Skeletal muscle tissue (tissue), 5 donors: Measurements from ENCODE around the gene HOXA4. TPM values are rescaled to one million over a fixed set of nuclear protein-coding genes. Genes with fewer than 3 reads are reported as not detected.

ENCODE experiments used
- H3K27ac ChIP-seq: one replicate; pipeline ENCODE4 v1.7.0; 2013; ENCODE audit warnings: mild to moderate bottlenecking, low read depth, low read length, inconsistent platforms
- H3K27me3 ChIP-seq, 3 donors: one replicate each; pipeline ENCODE4 v1.7.0; 2013; ENCODE audit warnings: low read length in 3 of 3; ENCODE audit not compliant: control insufficient read depth in 3 of 3, insufficient read depth in 3 of 3
- H3K36me3 ChIP-seq, 3 donors: one replicate each; pipeline ENCODE4 v1.7.0; 2013; ENCODE audit warnings: low read length in 3 of 3; ENCODE audit not compliant: control insufficient read depth in 3 of 3, insufficient read depth in 3 of 3
- H3K4me1 ChIP-seq, 3 donors: one replicate each; pipeline ENCODE4 v1.7.0; 2013; ENCODE audit warnings: low read length in 3 of 3, mild to moderate bottlenecking in 3 of 3; ENCODE audit not compliant: control insufficient read depth in 3 of 3, insufficient read depth in 3 of 3
- H3K4me3 ChIP-seq, 3 donors: one replicate each; pipeline ENCODE4 v1.7.0; 2013; ENCODE audit warnings: low read length in 3 of 3
- H3K9ac ChIP-seq, 3 donors: one replicate each; pipeline ENCODE4 v1.7.0; 2013; ENCODE audit warnings: low read length in 3 of 3, mild to moderate bottlenecking in 3 of 3, moderate library complexity in 2 of 3, low read depth in 1 of 3
- H3K9me3 ChIP-seq, 3 donors: one replicate each; pipeline ENCODE4 v1.7.0; 2013; ENCODE audit warnings: low read length in 3 of 3; ENCODE audit not compliant: control insufficient read depth in 3 of 3
- small RNA-seq: library from RNA; depleted of rRNA; stranded (forward); fragments of <200 nt; gene quantifications from one replicate; pipeline ENCODE3, GENCODE V24; 2014
- total RNA-seq: library from RNA; depleted of rRNA; stranded (reverse); fragments of >200 nt; gene quantifications from one replicate; pipeline ENCODE4 v1.2.3, GENCODE V29; 2014
- donor health status: Osteomylitis.

HOXA4 gene
- total RNA-seq, 1 donor from 2014 or later = 2.1 TPM

DNA sequence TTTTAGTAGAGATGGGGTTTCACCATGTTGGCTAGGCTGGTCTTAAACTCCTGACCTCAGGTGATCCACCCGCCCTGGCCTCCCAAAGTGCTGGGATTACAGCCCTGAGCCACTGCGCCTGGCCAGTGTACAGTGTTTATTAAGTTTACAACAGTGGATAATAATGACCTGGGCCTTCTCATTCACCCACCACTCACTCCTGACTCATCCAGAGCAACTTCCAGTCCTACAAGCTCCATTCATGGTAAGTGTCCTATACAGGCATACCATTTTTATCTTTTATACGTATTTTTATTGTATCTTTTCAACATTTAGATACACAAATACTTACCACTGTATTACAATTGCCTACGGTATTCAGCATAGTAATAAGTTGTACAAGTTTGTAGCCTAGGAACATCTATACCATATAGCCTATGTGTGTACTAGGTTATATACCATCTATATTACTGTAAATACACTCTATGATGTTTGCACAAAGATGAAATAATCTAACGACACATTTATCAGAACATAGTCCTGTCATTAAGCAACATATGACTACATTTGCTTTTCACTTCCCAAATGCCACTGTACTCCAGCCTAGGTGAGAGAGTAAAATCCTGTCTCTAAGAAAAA is 51.8 kb downstream of the HOXA4 start:
- Histone ChIP-seq H3K27ac (no peak overlapping the region), H3K36me3 (no peaks in the 10 kb centered on the region), H3K4me3 (no peak overlapping the region), H3K9ac (no peak overlapping the region), H3K9me3 (no peaks in the 10 kb centered on the region), H3K27me3 (no peaks in the 10 kb centered on the region), H3K4me1 (no peaks in the 10 kb centered on the region)

Small RNAs within 50 kb of the gene (small RNA-seq; reads per million reads assigned to genes)
- gene AC004080.5 (not detected), gene RF01977 (not detected)

Other genes with a start within 250 kb of the HOXA4 start
- gene HOXA1, start 34.8 kb downstream of the HOXA4 start, total RNA-seq = not detected
- under 0.01 TPM for gene HOXA2, start 28.1 kb downstream of the HOXA4 start, total RNA-seq
- 4.2 TPM for gene HOXA5, start 12.9 kb upstream of the HOXA4 start, total RNA-seq
- 3.1 TPM for gene HOXA6, start 17.0 kb upstream of the HOXA4 start, total RNA-seq
- 3.7 TPM for gene HOXA3, start 21.8 kb upstream of the HOXA4 start, total RNA-seq
- gene HOXA7, start 25.9 kb upstream of the HOXA4 start, total RNA-seq = 1.6 TPM
- gene HOXA9, start 34.8 kb upstream of the HOXA4 start, total RNA-seq = 7.8 TPM
- gene HOXA10, start 43.6 kb upstream of the HOXA4 start, total RNA-seq = 13.6 TPM
- gene HOXA11, start 54.5 kb upstream of the HOXA4 start, total RNA-seq = 2.1 TPM
- gene HOXA13, start 69.3 kb upstream of the HOXA4 start, total RNA-seq = 0.52 TPM
- not detected for gene EVX1, start 112.0 kb upstream of the HOXA4 start, total RNA-seq